Measurements from ENCODE around the gene ANP32A. TPM values are rescaled to one million over a fixed set of nuclear protein-coding genes. Genes with fewer than 3 reads are reported as not detected.

ANP32A gene
- total and polyA plus RNA-seq, 9 of the 15 experiments (the other 6 are each of a cell fraction or from before 2014, with no cell fraction given), result 13.2 to 656 (median 210) TPM

DNA sequence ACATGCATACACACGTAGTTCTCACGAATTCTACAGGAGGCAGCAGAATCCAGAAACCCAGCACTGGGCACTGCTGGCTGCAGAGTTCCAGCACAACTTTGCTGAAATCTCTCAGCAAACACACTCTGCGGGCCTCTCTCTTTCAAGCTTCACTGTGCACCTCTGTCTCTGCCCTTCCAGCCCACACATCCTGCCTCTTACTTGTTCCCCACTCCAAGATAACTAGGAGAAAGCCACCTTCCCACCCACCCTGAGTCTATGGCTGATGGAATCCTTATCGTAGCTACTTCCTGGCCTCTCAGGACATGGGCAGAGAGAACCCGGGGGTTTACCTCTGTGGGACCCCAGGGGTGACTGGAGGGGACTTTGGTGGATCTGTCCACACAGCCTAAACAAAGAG, 11.9 kb downstream of the ANP32A start:
- Histone ChIP-seq H3K9ac (ENCODE audit: insufficient read depth in 1 of 2, low read depth in 2 of 2, low read length in 2 of 2) (no peak overlapping the region; a peak in 1 of 4 replicates), H3K4me3 (no peak overlapping the region), H3K79me2 (ENCODE audit: control insufficient read depth, insufficient read depth, low read length) (peaks cover 99% of the 10 kb centered on the region), H3K4me1 (replicated peaks in 1 of 2; ENCODE audit: control insufficient read depth in 2 of 2, insufficient read depth in 2 of 2, low read length in 2 of 2) (peaks cover 13 to 16% of the 10 kb centered on the region in 2 experiments; a peak in 4 of 5 replicates), H3K36me3 (ENCODE audit: control insufficient read depth, insufficient read depth, low read length) (peaks cover 70% of the 10 kb centered on the region; the same call in 2 of the 3 replicates), H3K27ac (ENCODE audit: extremely low read depth, low read depth, low read length) (0 out of 3 replicates have a peak overlapping the region, but pooled peaks have one; percentile 24), H3K9me3 (replicated peaks; ENCODE audit: control insufficient read depth, insufficient read depth, low read depth, low read length) (no peaks in the 10 kb centered on the region), H2AFZ (ENCODE audit: low read depth, low read length) (no peak overlapping the region), H3K27me3 (ENCODE audit: control insufficient read depth in 2 of 2, insufficient read depth in 2 of 2, low read length in 2 of 2) (no peaks in the 10 kb centered on the region), H3K9me1 (ENCODE audit: control insufficient read depth, insufficient read depth, low read length) (peaks cover 23% of the 10 kb centered on the region), H3K4me2 (ENCODE audit: insufficient read depth, low read length) (no peak overlapping the region; the same call in 1 of the 2 replicates), H4K20me1 (replicated peaks; ENCODE audit: control insufficient read depth, insufficient read depth, low read length) (peaks cover 82% of the 10 kb centered on the region)
- no TSS peak for BruUV-seq (replicated peaks)
- intact Hi-C loops (cut with micrococcal nuclease), result no loop called here
- WGBS (ENCODE audit: insufficient coverage, low coverage, missing lambda C conversion rate), result 58% methylated on average over 5 of the region's 5 CpGs
- in situ Hi-C loops (cut with MboI), result no loop called here
- DNase-seq (ENCODE audit: extremely low read depth in 1 of 4, low spot score in 3 of 4) (no peak), FAIRE-seq (no peak), ATAC-seq (no peak)
- TF ChIP-seq NONO (IDR thresholded peaks at IDR 0.05; ENCODE audit: low read depth in 2 of 2, low read length in 1 of 2), result no peak
- TF ChIP-seq BRD9 (IDR thresholded peaks at IDR 0.05; ENCODE audit: low read depth, partially characterized antibody), result no peak
- no peak for TF ChIP-seq ZNF589 (CRISPR knock-in tag; IDR thresholded peaks at IDR 0.05; ENCODE audit: low read depth)
- TF ChIP-seq ZNF224 (CRISPR knock-in tag; IDR thresholded peaks at IDR 0.05), result no peak
- TF ChIP-seq RBM15 (IDR thresholded peaks at IDR 0.05; ENCODE audit: insufficient read depth, low read length), result no peak
- TF ChIP-seq, protein P1, sequence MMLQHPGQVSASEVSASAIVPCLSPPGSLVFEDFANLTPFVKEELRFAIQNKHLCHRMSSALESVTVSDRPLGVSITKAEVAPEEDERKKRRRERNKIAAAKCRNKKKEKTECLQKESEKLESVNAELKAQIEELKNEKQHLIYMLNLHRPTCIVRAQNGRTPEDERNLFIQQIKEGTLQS (IDR thresholded peaks at IDR 0.05), result no peak
- TF ChIP-seq, protein P1 (CRISPR knock-in tag; conservative IDR thresholded peaks at IDR 0.05), result no peak
- no peak for TF ChIP-seq ETS2 (tag; IDR thresholded peaks at IDR 0.05; ENCODE audit: borderline replicate concordance, poor library complexity, severe bottlenecking)
- TF ChIP-seq, protein P2, sequence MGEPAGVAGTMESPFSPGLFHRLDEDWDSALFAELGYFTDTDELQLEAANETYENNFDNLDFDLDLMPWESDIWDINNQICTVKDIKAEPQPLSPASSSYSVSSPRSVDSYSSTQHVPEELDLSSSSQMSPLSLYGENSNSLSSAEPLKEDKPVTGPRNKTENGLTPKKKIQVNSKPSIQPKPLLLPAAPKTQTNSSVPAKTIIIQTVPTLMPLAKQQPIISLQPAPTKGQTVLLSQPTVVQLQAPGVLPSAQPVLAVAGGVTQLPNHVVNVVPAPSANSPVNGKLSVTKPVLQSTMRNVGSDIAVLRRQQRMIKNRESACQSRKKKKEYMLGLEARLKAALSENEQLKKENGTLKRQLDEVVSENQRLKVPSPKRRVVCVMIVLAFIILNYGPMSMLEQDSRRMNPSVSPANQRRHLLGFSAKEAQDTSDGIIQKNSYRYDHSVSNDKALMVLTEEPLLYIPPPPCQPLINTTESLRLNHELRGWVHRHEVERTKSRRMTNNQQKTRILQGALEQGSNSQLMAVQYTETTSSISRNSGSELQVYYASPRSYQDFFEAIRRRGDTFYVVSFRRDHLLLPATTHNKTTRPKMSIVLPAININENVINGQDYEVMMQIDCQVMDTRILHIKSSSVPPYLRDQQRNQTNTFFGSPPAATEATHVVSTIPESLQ (CRISPR knock-in tag; IDR thresholded peaks at IDR 0.05), result no peak
- TF ChIP-seq ZNF354B (CRISPR knock-in tag; IDR thresholded peaks at IDR 0.05), result no peak
- TF ChIP-seq ATF1 (CRISPR knock-in tag; IDR thresholded peaks at IDR 0.05), result no peak
- no peak for TF ChIP-seq ATF1 (tag; IDR thresholded peaks at IDR 0.05)
- TF ChIP-seq ZNF41 (CRISPR knock-in tag; conservative IDR thresholded peaks at IDR 0.05), result no peak
- TF ChIP-seq KDM1A (IDR thresholded peaks at IDR 0.05), result no peak
- TF ChIP-seq ZNF668 (CRISPR knock-in tag; IDR thresholded peaks at IDR 0.05), result no peak
- no peak for TF ChIP-seq CREBBP (IDR thresholded peaks at IDR 0.05; ENCODE audit: low read depth, low read length)
- TF ChIP-seq MCM7 (IDR thresholded peaks at IDR 0.05), result no peak
- TF ChIP-seq KLF16 (IDR thresholded peaks at IDR 0.05), result no peak
- no peak for TF ChIP-seq TAF9B (IDR thresholded peaks at IDR 0.05; ENCODE audit: partially characterized antibody)
- TF ChIP-seq ADNP (tag; IDR thresholded peaks at IDR 0.05), result no peak
- TF ChIP-seq, protein P3, sequence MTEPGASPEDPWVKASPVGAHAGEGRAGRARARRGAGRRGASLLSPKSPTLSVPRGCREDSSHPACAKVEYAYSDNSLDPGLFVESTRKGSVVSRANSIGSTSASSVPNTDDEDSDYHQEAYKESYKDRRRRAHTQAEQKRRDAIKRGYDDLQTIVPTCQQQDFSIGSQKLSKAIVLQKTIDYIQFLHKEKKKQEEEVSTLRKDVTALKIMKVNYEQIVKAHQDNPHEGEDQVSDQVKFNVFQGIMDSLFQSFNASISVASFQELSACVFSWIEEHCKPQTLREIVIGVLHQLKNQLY (CRISPR knock-in tag; conservative IDR thresholded peaks at IDR 0.05), result no peak
- no peak for TF ChIP-seq MYC (IDR thresholded peaks at IDR 0.05; ENCODE audit: low read depth, low read length)
- no peak for TF ChIP-seq MYC (CRISPR knock-in tag; IDR thresholded peaks at IDR 0.05; ENCODE audit: borderline replicate concordance, low read depth)
- ChIA-PET POLR2A (interaction anchor here (0.7 to 2.5 kb wide), 2 partner anchors 8 to 10 kb away, joined by 3 to 13 read pairs; no protein-coding TSS in a partner anchor), CTCF (ENCODE audit: low intra/inter-chr PET ratio) (no interaction called here)

All from K562 (cell line).